Measurements from ENCODE around the gene ZFP90.
A peak's percentile ranks its signal among the peaks of the same experiment; 100 is the strongest.
"Not testable (repeated sequence)": the region's sequence is repeated elsewhere in the genome, so short reads cannot be mapped to it uniquely, and the experiment has no call there.

Gene ZFP90

GRCh38 chr16:68519225-68519745, 19.8 kb upstream of the ZFP90 start:
- no peak for DNase-seq

DNA sequence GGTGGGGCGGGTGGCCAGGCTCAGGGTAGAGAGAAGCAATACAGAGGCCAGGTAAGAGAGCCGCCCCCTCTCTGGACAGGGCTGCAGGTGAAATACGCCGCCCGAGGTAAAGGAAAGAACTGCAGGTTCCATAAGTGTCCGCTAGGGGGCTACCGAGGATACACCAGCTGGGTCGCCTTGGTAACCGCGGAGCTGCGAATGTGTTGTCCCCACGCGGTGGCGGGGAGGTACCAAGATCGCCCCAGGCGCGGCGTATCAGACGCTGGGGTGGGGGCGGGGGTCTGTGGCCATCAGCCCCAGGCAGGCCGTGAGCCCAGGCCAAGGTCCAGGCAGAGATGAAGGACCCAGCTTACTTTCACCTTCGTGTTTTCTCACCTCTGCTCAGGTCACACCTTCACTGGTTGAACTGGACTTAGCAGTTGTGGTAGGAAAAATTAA, 18.4 kb upstream of the ZFP90 start:
- peak; percentile 31 for DNase-seq

DNA sequence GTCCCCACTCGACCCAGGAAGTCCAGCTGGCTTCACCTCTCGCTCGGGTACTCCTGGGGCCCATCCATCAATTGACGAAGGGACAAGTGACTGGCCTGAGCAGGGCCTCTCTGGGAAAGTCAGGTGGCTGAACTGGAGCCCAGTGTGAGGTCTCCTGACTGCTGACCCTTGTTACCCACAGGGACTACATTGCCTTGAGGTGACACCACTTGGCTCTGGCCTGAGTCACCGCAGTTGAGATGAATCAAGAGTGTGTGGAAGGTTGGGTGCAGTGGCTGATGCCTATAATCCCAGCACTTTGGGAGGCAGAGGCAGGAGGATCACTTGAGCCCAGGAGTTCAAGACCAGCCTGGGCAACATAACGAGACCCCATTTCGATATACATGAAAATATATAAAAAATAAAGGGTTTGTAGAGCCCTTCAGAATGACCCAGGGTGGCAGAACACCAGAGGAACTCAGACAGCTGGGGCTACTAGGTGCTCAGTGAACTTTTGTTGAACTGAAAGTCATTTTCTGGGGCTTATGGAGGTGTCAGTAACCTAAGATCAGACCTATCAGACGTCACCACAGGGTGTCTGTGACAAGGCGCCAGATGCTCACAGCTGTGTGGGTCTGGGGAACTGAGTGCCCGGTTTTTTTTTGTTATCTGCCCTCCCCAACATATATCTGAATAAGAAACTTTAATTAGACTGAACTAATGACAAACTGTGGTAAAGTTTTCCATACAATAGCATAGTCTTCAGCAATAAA, 14.8 kb upstream of the ZFP90 start:
- DNase-seq: no peak

DNA sequence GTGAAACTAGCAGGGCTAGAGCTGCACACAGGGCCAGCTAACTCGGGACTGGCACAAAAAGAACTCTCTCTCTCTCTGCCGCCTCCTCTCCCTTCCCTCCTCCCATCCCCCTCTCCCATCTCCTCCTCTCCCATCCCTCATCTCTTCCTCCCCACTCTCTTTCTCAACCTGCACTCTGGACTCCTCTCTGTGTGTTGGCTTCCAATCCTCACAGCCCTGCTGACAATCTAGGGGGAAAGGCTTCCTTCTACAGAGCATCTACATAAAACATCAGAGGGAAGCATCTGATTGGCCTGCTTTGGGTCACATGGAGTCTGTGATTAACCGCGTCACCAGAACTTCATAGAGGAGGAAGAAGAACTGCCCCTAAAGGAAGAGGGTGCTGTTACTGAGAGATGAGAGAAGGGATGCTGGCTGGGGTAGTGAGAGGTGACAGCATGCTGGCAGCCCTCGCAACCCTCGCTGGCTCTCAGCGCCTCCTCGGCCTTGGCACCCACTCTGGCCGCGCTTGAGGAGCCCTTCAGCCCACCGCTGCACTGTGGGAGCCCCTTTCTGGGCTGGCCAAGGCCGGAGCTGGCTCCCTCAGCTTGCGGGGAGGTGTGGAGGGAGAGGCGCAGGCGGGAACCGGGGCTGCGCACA, 12.8 kb upstream of the ZFP90 start:
- DNase-seq: no peak

GRCh38 chr16:68526782-68527145, 12.3 kb upstream of the ZFP90 start:
- DNase-seq: no peak

DNA sequence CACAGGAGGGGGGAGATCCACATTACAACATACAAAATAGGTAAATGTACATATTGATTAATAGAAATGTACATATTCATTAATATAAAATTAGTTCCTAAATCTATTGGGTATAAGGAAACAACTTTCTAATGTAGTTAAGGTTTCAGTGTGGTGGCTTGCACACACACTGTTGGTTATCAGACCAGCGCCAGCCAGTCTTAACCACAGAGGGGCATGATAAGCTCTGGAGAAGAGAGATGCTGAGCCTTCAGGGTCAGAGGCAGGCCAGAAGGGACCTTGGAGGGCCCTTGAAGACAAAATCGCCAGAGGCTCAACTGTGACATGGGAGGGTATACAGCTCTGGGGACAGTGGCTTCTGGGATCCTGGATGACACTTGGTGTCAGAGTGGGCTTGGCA, 10.9 kb upstream of the ZFP90 start:
- no peak for DNase-seq

DNA sequence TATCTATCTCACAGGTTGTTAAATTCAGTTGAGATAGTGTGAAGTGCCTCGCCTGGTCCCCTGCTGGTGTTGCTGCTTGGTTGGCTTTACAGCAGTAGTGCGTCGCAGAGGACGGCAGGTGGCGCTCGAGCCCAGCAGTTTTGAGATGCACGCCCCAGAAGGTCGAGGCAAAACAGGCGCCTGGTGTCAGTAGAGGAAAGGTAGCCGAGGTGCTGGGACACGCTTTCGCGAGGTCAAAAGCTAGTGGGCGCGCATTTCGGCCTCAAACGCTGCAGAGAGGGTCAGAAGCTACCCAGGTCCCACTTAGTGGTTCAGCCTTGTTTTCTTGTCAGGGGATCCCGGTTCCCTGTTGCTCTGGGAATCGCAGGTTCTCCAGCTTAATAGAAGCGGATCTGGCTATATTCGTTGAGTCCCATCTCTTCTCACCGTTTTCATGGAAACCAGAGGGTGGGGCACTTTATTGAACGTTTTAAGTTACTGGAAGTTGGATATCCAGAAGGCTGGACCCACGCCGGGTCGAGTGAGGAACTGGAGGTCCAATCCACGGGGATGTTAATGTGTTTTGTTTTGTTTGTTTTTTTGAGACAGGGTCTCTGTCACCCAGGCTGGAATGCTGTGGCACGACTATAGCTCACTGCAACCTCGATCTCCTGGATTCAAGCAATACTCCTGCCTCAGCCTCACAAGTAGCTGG, 10.3 kb upstream of the ZFP90 start:
- DNase-seq: peak; percentile 51

GRCh38 chr16:68529608-68529930, 9.5 kb upstream of the ZFP90 start:
- no peak for DNase-seq

DNA sequence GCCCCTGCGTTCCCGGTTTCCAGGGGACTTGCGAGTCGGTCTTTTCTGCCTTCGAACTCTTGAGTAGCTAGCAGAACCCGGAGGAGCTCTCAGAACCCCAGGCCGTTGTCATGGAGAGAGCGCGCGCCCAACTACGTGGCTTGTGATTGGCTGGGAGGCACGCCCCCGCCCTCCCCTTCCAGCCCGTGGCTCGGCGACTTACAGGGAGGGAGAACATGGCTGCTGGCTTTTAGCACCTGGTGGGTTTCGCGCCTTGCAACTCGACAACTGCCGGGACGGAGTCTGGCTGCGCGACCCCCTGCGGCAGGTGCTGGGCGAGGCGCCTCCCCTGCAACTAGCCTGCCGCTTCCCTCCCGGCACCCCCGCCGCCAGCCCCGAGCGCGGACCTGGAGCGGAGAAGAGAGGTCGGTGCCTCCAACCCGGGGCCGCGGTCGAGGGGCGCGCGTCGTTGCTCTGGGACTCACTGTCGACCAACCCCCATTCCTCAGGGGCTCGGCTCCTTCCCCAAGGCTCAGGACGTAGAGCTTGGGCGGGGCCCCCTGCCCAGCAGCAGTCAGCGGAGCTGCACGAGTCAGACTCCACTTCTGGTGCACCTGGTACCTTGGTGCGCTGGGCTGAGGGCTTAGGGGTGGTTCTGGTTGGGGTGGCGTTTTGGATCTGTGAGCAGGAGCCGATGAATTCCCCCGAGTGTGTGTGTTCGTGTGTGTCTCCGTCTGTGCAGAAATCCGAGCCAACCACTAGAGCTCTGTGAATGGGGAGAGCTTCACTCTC, 9.0 kb upstream of the ZFP90 start:
- DNase-seq: peak; percentile 75

GRCh38 chr16:68533937-68534336, 5.2 kb upstream of the ZFP90 start:
- DNase-seq: no peak

- no peak for DNase-seq
Observed at GRCh38 chr16:68535331-68535730, 3.8 kb upstream of the ZFP90 start.

- peak; percentile 6 for DNase-seq
Observed at GRCh38 chr16:68539711-68540239, 684 bp downstream of the ZFP90 start.

- DNase-seq: no peak
Observed at GRCh38 chr16:68548947-68549346, 9.9 kb downstream of the ZFP90 start.

DNA sequence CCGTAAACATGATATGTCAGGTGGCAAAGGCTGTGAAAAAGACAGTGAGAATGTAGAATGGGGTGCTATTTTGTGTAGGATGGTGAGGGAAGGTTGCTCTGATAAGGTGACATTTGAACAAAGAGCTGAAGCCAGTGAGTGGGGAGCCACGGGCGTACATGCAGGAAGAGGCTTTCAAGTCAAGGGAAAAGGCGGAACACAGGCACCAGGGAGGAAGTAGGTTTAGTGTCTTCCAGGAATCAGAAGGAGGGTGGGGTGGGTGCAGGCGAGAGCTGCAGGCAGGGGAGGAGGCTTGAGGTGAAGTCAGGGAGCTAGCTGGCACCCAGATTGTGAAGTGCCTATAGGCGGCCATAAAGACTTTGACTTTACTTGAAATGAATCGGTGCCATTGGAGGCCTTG, 14.1 kb downstream of the ZFP90 start:
- DNase-seq: no peak

GRCh38 chr16:68560341-68560740, 21.2 kb downstream of the ZFP90 start:
- DNase-seq: not testable (repeated sequence)

DNA sequence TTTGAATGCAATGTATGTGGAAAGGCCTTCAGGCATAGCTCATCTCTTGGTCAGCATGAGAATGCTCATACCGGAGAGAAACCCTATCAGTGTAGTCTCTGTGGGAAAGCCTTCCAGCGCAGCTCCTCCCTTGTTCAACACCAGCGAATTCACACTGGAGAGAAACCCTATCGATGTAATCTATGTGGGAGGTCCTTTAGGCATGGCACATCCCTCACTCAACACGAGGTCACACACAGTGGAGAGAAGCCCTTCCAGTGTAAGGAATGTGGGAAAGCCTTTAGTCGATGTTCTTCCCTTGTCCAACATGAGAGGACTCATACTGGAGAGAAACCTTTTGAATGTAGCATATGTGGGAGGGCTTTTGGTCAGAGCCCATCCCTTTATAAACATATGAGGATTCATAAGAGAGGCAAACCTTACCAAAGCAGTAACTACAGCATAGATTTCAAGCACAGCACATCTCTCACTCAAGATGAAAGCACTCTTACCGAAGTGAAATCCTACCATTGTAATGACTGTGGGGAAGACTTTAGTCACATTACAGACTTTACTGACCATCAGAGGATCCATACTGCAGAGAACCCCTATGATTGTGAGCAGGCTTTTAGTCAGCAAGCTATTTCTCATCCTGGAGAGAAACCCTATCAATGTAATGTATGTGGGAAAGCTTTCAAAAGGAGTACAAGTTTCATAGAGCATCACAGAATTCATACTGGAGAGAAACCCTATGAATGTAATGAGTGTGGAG, 24.7 kb downstream of the ZFP90 start:
- no peak for DNase-seq

DNA sequence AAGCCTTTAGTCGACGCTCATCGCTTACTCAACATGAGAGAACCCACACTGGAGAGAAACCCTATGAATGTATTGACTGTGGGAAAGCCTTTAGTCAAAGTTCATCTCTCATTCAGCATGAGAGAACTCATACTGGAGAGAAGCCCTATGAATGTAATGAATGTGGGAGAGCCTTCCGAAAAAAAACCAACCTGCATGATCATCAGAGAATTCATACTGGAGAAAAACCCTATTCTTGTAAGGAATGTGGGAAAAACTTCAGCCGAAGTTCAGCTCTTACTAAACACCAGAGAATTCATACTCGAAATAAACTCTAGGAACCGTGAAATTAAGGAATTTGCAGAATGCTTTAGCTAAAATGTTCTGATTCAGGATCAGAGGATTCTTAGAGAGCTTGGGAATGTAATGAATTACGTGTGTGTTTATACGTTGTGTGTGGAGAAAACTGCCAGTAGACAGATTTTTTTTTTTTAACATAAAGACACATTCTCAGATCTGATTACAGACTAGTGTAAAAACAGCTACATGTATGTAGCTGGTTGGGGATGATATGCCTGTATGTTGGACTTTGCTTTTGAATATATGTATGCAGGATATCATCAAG, 25.4 kb downstream of the ZFP90 start:
- no peak for DNase-seq

DNA sequence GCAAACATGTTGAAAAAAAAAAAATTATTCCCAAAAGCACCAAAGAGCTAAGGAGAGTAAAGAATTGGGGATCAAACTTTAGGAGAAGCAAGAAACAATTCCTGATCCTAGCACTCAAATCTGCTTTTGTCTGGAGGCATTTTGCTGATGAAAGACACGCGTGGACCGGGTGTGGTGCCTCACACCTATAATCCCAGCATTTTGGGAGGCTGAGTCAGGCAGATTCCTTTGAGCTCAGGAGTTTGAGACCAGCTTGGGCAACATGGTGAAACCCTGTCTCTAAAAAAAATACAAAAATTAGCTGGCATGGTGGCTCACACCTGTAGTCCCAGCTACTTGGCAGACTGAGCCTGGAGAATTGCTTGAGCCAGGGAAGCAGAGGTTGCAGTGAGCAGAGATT, 35.4 kb downstream of the ZFP90 start:
- no peak for DNase-seq

GRCh38 chr16:68575082-68575481, 36.0 kb downstream of the ZFP90 start:
- DNase-seq: no peak

DNA sequence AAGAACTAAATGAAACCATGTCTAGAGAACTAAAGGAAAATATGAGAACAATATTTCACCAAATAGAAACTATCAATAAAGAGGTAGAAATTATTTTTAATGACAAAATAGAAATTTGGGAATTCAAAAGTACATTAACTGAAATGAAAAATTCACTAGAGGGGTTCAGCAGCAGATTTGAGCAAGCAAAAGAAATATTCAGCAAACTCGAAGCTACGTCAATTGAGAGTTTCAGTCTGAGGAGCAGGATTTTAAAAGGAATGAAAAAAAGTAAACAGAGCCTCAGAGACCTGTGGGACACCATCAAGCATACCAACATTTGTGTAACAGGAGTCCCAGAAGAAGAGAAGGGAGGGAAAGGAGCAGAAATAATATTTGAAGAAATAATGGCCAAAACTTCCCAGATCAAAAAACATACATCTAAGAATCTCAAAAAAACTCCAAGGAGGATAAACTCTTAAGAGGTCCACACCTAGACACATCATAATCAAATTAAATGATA, 38.3 kb downstream of the ZFP90 start:
- no peak for DNase-seq

DNA sequence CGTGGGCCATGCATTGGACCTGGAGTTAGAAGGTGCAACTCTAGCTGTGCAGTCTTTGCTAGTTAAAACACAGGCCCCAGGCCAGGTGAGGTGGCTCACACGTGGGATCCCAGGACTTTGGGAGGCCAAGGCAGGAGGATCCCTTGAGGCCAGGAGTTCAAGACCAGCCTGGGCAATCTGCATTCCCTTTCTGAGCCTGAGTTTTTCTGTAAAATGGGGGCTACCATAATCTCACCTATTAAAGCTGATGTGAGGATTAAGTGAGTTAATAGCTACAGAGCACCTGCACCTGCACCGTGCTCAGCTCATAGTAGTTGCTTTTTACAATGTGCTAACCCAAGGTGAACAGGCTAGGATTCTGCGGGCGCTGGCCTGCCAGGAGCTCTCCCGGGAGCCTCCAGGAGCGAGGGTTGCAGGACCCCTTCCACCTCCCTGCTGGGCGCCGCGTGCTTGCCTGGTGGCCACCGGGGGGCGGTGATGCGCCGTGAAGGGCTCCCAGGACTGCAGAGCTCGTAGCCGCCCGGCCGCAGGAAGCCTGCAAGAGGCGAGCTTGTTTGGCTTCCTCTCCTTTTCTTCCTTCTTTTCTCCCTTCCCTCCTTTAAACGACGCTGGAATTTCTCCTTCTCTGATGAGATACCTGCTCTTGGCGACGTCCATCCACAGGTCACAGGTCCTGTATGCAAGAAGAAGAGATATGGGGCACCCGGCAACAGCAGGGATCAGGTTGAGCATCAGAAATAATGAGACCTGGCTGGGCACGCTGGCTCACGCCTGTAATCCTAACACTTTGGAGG, 51.3 kb downstream of the ZFP90 start:
- peak; percentile 17 for DNase-seq
